WERI-Rb-1 (cell line): ENCODE results near the gene AP1B1.

ENCODE experiments used
- DNase-seq: peaks from one replicate; pipeline ENCODE4 v3.0.0-alpha.2; 2020
- H3K27ac ChIP-seq: fragments of 250-450 bp; sonication (Bioruptor Pico); 2 replicates; pipeline ENCODE4 v1.5.1; 2020; ENCODE audit warnings: mild to moderate bottlenecking, moderate library complexity
- H3K27me3 ChIP-seq: fragments of 250-450 bp; sonication (Bioruptor Pico); 2 replicates; pipeline ENCODE4 v1.5.1; 2021; ENCODE audit warnings: mild to moderate bottlenecking, low read depth, moderate library complexity; ENCODE audit not compliant: insufficient read depth, severe bottlenecking
- H3K36me3 ChIP-seq: fragments of 250-450 bp; sonication (Bioruptor Pico); 2 replicates; pipeline ENCODE4 v1.5.1; 2020; ENCODE audit warnings: mild to moderate bottlenecking, moderate library complexity
- H3K4me3 ChIP-seq: 2 replicates; pipeline ENCODE4 v1.5.1; 2011; ENCODE audit warnings: low read depth, mild to moderate bottlenecking, control low read depth, low read length
- H3K9me3 ChIP-seq: fragments of 250-450 bp; sonication (Bioruptor Pico); 2 replicates; pipeline ENCODE4 v1.5.1; 2021; ENCODE audit warnings: mild to moderate bottlenecking, moderate library complexity; ENCODE audit not compliant: severe bottlenecking
- TF ChIP-seq, protein P1 (sequence below): IDR thresholded peaks from 2 replicates; pipeline ENCODE4 v1.5.1; 2011; ENCODE audit warnings: low read depth, mild to moderate bottlenecking, control low read depth, inconsistent platforms, low read length

The AP1B1 gene

DNA sequence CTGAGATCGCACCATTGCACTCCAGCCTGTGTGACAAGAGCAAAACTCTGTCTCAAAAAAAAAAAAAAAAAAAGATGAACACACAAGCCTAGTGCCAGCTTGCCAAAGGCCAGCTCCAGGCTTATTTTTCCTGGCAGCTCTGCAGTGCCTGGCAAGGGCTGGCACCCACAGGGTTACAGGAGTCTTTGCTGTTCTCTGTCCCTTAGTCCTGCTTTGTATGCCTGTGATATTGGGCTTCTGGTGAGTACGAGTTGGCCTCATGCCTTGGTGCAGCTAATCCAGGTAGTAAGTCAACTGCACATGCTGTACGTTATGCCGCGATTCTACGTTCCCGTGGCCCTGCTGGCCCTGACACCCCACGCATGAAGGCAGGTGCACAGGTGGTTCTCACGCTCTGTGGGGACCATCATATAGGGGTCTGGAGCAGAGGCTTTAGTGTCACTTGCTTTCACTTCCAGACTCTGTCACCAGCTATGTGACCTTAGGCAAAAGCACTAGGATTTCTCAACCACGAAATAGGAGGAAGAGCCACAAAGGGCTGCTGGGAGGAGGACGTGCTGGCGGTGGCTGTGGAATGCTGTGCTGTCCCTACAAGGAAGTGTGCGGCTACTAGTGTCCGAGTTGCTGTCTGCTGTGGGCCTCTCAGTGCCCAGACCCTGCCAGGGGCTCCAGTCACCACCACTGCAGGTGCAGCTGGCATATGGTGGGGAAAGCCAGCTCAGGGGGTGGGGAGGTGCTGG, 51.4 kb downstream of the AP1B1 start:
- DNase-seq: no peak

DNA sequence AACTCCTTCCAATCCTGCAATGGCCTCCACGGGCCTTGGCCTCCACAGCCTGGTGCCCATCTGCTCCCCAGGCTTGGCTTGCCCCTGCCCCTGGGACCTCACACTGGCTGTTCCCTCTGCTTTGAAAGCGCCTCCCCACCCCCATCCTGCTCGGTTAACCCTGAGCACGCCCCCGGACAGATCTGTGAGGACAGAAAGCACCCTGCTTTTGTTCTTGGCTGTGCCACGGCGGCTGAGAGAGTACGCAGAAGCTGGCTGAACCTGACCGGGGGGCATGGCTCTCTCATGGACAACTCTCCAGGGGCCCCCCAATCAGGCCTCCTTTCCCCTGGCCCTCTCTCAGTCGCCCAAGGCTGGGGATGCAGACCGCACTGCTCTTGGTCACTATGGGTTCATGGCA, 52.7 kb downstream of the AP1B1 start:
- DNase-seq: no peak
- Histone ChIP-seq H3K4me3 (no peak overlapping the region), H3K36me3 (peaks cover 66% of the 10 kb centered on the region), H3K27me3 (no peaks in the 10 kb centered on the region), H3K27ac (no peak overlapping the region), H3K9me3 (no peaks in the 10 kb centered on the region)
- TF ChIP-seq, protein P1, sequence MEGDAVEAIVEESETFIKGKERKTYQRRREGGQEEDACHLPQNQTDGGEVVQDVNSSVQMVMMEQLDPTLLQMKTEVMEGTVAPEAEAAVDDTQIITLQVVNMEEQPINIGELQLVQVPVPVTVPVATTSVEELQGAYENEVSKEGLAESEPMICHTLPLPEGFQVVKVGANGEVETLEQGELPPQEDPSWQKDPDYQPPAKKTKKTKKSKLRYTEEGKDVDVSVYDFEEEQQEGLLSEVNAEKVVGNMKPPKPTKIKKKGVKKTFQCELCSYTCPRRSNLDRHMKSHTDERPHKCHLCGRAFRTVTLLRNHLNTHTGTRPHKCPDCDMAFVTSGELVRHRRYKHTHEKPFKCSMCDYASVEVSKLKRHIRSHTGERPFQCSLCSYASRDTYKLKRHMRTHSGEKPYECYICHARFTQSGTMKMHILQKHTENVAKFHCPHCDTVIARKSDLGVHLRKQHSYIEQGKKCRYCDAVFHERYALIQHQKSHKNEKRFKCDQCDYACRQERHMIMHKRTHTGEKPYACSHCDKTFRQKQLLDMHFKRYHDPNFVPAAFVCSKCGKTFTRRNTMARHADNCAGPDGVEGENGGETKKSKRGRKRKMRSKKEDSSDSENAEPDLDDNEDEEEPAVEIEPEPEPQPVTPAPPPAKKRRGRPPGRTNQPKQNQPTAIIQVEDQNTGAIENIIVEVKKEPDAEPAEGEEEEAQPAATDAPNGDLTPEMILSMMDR: no peak

More for the DNA sequence above, 51.4 kb downstream of the AP1B1 start:
- H3K9me3 ChIP-seq: no peaks in the 10 kb centered on the region
- TF ChIP-seq, protein P1: no peak
- H3K36me3 ChIP-seq: peaks cover 68% of the 10 kb centered on the region
- H3K27ac ChIP-seq: no peak overlapping the region
- H3K27me3 ChIP-seq: no peaks in the 10 kb centered on the region
- no peak overlapping the region for H3K4me3 ChIP-seq

DNA sequence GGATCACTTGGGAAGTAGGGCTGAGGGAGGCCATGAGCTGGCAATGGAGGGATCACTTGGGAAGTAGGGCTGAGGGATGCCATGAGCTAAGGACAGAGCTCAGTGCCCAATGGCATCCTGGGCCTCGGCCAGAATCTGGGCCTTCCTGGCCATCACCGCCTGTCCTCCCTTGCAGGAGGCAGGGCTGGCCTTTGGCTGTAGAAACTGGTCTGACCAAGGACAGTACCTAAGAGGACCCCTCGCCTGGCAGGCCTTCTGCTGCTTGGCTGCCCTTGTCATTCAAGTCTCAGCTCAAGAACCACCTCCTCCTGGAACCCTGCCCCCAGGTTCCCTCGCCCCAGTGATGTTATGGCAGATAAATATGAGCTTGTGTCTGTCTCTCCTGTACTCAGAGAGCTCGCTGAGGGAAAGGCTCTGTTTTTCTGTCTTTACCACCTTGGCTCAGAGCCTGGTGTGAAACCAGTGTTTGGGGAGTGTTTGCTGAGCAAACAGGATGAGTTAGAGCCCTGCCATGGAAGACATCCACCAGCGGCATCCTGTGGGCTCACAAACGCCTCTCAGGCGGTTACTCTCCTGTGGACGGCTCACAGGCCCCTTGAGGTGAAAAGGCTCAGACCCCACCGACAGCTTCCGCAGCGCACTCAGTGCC, 53.5 kb downstream of the AP1B1 start:
- peaks cover 61% of the 10 kb centered on the region for H3K36me3 ChIP-seq
- DNase-seq: no peak
- H3K27ac ChIP-seq: no peak overlapping the region
- H3K27me3 ChIP-seq: no peaks in the 10 kb centered on the region
- TF ChIP-seq, protein P1: no peak
- H3K4me3 ChIP-seq: no peak overlapping the region
- no peaks in the 10 kb centered on the region for H3K9me3 ChIP-seq

DNA sequence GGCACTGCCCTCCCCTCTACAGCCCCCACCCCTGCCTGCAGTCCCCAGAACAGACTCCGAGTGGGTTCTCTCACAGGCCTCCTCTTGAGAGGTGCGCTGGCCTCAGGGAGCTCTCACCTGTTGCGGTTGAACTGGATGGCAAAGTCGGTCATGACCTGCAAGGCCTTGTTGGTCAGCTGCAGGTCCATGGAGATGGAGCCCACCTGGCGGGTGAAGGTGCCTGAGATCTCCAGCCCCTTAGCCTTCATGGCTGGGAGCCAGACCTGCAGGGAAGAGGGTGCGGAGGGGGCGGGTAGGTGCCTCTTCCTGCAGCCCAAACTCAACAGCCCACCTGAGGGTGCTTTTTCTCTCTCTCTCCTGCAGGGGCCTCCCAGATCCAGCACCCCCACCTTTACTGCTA, 54.2 kb downstream of the AP1B1 start:
- no peaks in the 10 kb centered on the region for H3K9me3 ChIP-seq
- H3K4me3 ChIP-seq: no peak overlapping the region
- no peaks in the 10 kb centered on the region for H3K27me3 ChIP-seq
- TF ChIP-seq, protein P1: no peak
- DNase-seq: no peak
- peaks cover 60% of the 10 kb centered on the region for H3K36me3 ChIP-seq
- no peak overlapping the region for H3K27ac ChIP-seq

DNA sequence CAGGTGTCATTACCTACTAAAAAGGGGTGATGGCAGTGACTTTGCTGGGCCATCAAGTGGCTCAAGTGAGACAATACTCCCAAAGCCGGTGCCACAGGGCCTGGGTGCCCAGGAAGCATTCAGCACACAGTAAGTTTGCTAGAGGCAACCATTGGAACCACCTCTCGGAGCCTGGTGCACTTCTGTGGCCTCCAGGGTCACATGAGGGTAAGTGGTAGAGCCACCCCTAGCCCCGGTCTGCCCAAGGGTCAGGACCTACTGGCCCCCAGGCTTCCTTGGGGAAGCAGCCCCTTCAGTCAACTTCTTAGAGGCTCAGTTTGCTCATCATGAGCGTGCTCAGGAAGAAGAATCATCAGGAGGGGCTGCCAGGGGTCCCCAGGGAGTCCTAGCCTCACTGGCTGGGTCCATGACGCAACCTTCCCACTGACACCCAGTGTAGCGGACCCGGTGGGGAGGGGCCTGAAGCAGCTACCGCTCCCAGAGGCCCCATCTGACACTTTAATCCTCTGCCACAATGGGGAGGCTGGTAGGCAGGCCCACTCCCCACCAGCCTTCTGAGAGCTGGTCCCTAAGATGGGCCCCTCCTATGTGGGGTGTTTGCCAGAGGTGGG, 55.4 kb downstream of the AP1B1 start:
- TF ChIP-seq, protein P1: no peak
- Histone ChIP-seq H3K4me3 (no peak overlapping the region), H3K27me3 (no peaks in the 10 kb centered on the region), H3K9me3 (no peaks in the 10 kb centered on the region), H3K36me3 (peaks cover 55% of the 10 kb centered on the region), H3K27ac (no peak overlapping the region)
- no peak for DNase-seq
